AG08395 (cell line): ENCODE data around the gene CXCR4.

Source experiments
- DNase-seq: peaks from one replicate; pipeline ENCODE4 v3.0.0; 2012; ENCODE audit warnings: mixed read lengths, low spot score

The CXCR4 gene

GRCh38 chr2:136117909-136118818 is at the start of gene CXCR4:
TSS of gene CXCR4 (minus strand) at chr2:136118149. CDS start at chr2:136118060, 89 bp downstream.
- DNase-seq, result peak; percentile 26

GRCh38 chr2:136164280-136164776 is 46.4 kb upstream of the CXCR4 start:
- DNase-seq, result no peak

GRCh38 chr2:136162438-136162837 is 44.5 kb upstream of the CXCR4 start:
- no peak for DNase-seq

- DNase-seq, result no peak
Observed at GRCh38 chr2:136156411-136156810, 38.5 kb upstream of the CXCR4 start.

- no peak for DNase-seq
Observed at GRCh38 chr2:136154384-136154783, 36.4 kb upstream of the CXCR4 start.

GRCh38 chr2:136151021-136151971 is 33.3 kb upstream of the CXCR4 start:
- DNase-seq, result no peak

- DNase-seq, result no peak
Observed at GRCh38 chr2:136149011-136149410, 31.1 kb upstream of the CXCR4 start.

- no peak for DNase-seq
Observed at GRCh38 chr2:136146564-136146963, 28.6 kb upstream of the CXCR4 start.

GRCh38 chr2:136143603-136144451 is 25.9 kb upstream of the CXCR4 start:
- no peak for DNase-seq

GRCh38 chr2:136141510-136142149 is 23.7 kb upstream of the CXCR4 start:
- DNase-seq, result no peak

- DNase-seq, result no peak
Observed at GRCh38 chr2:136139631-136140030, 21.7 kb upstream of the CXCR4 start.

- no peak for DNase-seq
Observed at GRCh38 chr2:136137982-136138381, 20.0 kb upstream of the CXCR4 start.

- DNase-seq, result no peak
Observed at GRCh38 chr2:136136931-136137330, 19.0 kb upstream of the CXCR4 start.

GRCh38 chr2:136135921-136136906 is 18.3 kb upstream of the CXCR4 start:
- DNase-seq, result no peak

- DNase-seq, result no peak
Observed at GRCh38 chr2:136135462-136135861, 17.5 kb upstream of the CXCR4 start.

GRCh38 chr2:136134126-136134525 is 16.2 kb upstream of the CXCR4 start:
- DNase-seq, result no peak

GRCh38 chr2:136133586-136133985 is 15.6 kb upstream of the CXCR4 start:
- no peak for DNase-seq

GRCh38 chr2:136133176-136133575 is 15.2 kb upstream of the CXCR4 start:
- no peak for DNase-seq

- no peak for DNase-seq
Observed at GRCh38 chr2:136132825-136133155, 14.8 kb upstream of the CXCR4 start.
